HCT116 (cell line): ENCODE results near the gene MACF1. TPM values are rescaled to one million over a fixed set of nuclear protein-coding genes. Genes with fewer than 3 reads are reported as not detected.
A peak's percentile ranks its signal among the peaks of the same experiment; 100 is the strongest.

Experiments
- ATAC-seq: fragments of 200-7000 bp; cut with Tn5 transposase; 2 replicates; pipeline ENCODE4 v1.9.1; 2020; ENCODE audit warnings: mild to moderate bottlenecking, moderate library complexity
- BruUV-seq: library from RNA; stranded (reverse); fragments of 400-500 nt; replicated peaks from 2 replicates; lab custom pipeline; 2021; lab: Mats Ljungman, UMichigan
- CTCF ChIA-PET: fragments of 300-600 bp; sonication (Branson Sonifier 250); formaldehyde crosslinking; loops from one replicate; lab custom pipeline; 2021; ENCODE audit warnings: antibody characterized with exemption; lab: Charles Lee
- POLR2A ChIA-PET: fragments of 300-600, 350-600 bp; sonication (Branson Sonifier 250); formaldehyde crosslinking; loops from one replicate; lab custom pipeline; 2021; ENCODE audit warnings: antibody characterized with exemption; lab: Charles Lee
- RAD21 ChIA-PET, 2 experiments: fragments of 300-600 bp; sonication (Branson Sonifier 250); formaldehyde crosslinking; loops; one replicate each; lab custom pipeline; 2023; ENCODE audit warnings: low total read pairs in 2 of 2; ENCODE audit not compliant: uncharacterized antibody in 2 of 2, unreplicated experiment in 2 of 2, low non-redundant PET in 1 of 2; lab: Charles Lee
- DNase-seq: peaks from one replicate; pipeline ENCODE4 v3.0.0-alpha.2; 2010; ENCODE audit warnings: low read depth, low spot score
- H2AFZ ChIP-seq: fragments of 200-600 bp; shearing (Covaris generic), sonication (generic); 2 replicates; pipeline ENCODE4 v1.6.1; 2017; ENCODE audit warnings: low read depth, mixed run types, mixed read lengths, antibody characterized with exemption, low read length; ENCODE audit not compliant: poor library complexity, severe bottlenecking
- H3K27ac ChIP-seq: 2 replicates; pipeline ENCODE4 v1.5.1; 2012; ENCODE audit warnings: low read depth, low read length
- H3K27me3 ChIP-seq: fragments of 200-600 bp; sonication (generic); 2 replicates; pipeline ENCODE4 v1.6.1; 2016; ENCODE audit warnings: mixed run types, low read length, mixed read lengths; ENCODE audit not compliant: insufficient read depth
- H3K36me3 ChIP-seq, 2 experiments: fragments of 200-500 bp in 1 of 2; fragments of 200-600 bp in 1 of 2; sonication (Bioruptor generic) in 1 of 2; sonication (generic) in 1 of 2; 2 replicates each; pipeline versions ENCODE4 v1.5.1 to v1.6.1; 2014 to 2016; ENCODE audit warnings: low read length in 2 of 2, inconsistent platforms in 1 of 2, mixed read lengths in 1 of 2, mixed run types in 1 of 2; ENCODE audit not compliant: insufficient read depth in 2 of 2, control insufficient read depth in 1 of 2
- H3K4me1 ChIP-seq, 2 experiments: fragments of 200-600 bp in 1 of 2; sonication (generic) in 1 of 2; 2 replicates each; pipeline versions ENCODE4 v1.5.1 to v1.6.1; 2012 to 2017; ENCODE audit warnings: low read length in 2 of 2, inconsistent platforms in 1 of 2, mild to moderate bottlenecking in 1 of 2, mixed read lengths in 1 of 2, mixed run types in 1 of 2, moderate library complexity in 1 of 2; ENCODE audit not compliant: insufficient read depth in 2 of 2, control insufficient read depth in 1 of 2
- H3K4me2 ChIP-seq: fragments of 200-600 bp; sonication (generic); 2 replicates; pipeline ENCODE4 v1.6.1; 2017; ENCODE audit warnings: mixed run types, low read length, mixed read lengths
- H3K4me3 ChIP-seq, 2 experiments: fragments of 200-600 bp in 1 of 2; sonication (generic) in 1 of 2; replicated peaks in 1 of 2; 2 replicates each; pipeline ENCODE4 v1.5.1; 2011 to 2016; ENCODE audit warnings: low read length in 2 of 2, control low read depth in 1 of 2, low read depth in 1 of 2, mild to moderate bottlenecking in 1 of 2, mixed read lengths in 1 of 2, mixed run types in 1 of 2
- H3K79me2 ChIP-seq: fragments of 200-600 bp; sonication (generic); 2 replicates; pipeline ENCODE4 v1.6.1; 2017; ENCODE audit warnings: mild to moderate bottlenecking, mixed run types, low read length, moderate library complexity, mixed read lengths; ENCODE audit not compliant: insufficient read depth
- H3K9ac ChIP-seq: fragments of 200-600 bp; sonication (generic); 2 replicates; pipeline ENCODE4 v1.6.1; 2016; ENCODE audit warnings: low read length, mixed read lengths
- H3K9me2 ChIP-seq: fragments of 200-600 bp; sonication (generic), shearing (Covaris generic); 2 replicates; pipeline ENCODE4 v1.6.1; 2017; ENCODE audit warnings: mixed run types, mild to moderate bottlenecking, moderate library complexity; ENCODE audit not compliant: insufficient read depth
- H3K9me3 ChIP-seq, 2 experiments: fragments of 200-500 bp in 1 of 2; fragments of 200-600 bp in 1 of 2; sonication (Bioruptor generic) in 1 of 2; sonication (generic) in 1 of 2; 2 replicates each; pipeline ENCODE4 v1.6.1; 2014 to 2017; ENCODE audit warnings: low read length in 2 of 2, mixed read lengths in 2 of 2, inconsistent platforms in 1 of 2, low read depth in 1 of 2, mild to moderate bottlenecking in 1 of 2, mixed run types in 1 of 2, moderate library complexity in 1 of 2; ENCODE audit not compliant: control insufficient read depth in 1 of 2, insufficient read depth in 1 of 2
- H4K20me1 ChIP-seq: fragments of 200-600 bp; sonication (generic), shearing (Covaris generic); 2 replicates; pipeline ENCODE4 v1.6.1; 2017; ENCODE audit warnings: mixed run types, mild to moderate bottlenecking, moderate library complexity; ENCODE audit not compliant: insufficient read depth
- ATF3 ChIP-seq: IDR thresholded peaks from 2 replicates; pipeline ENCODE4 v1.6.1; 2012
- ELF1 ChIP-seq: IDR thresholded peaks from 2 replicates; pipeline ENCODE4 v1.6.1; 2012; ENCODE audit warnings: low read depth, borderline replicate concordance
- EZH2phosphoT487 ChIP-seq: fragments of 200-600 bp; IDR thresholded peaks from 2 replicates; pipeline ENCODE4 v1.6.1; 2018; ENCODE audit warnings: antibody characterized with exemption, borderline replicate concordance
- FOSL1 ChIP-seq: IDR thresholded peaks from 2 replicates; pipeline ENCODE4 v1.6.1; 2012; ENCODE audit warnings: low read depth
- JUND ChIP-seq: IDR thresholded peaks from 2 replicates; pipeline ENCODE4 v1.6.1; 2012
- MAX ChIP-seq: IDR thresholded peaks from 2 replicates; pipeline ENCODE4 v1.6.1; 2012
- POLR2A ChIP-seq: IDR thresholded peaks from 2 replicates; pipeline ENCODE4 v1.7.0; 2011; ENCODE audit warnings: borderline replicate concordance; ENCODE audit not compliant: insufficient read depth, insufficient read length; ENCODE audit errors: extremely low read depth
- POLR2AphosphoS5 ChIP-seq: IDR thresholded peaks from 2 replicates; pipeline ENCODE4 v1.6.1; 2011; ENCODE audit warnings: mild to moderate bottlenecking, low read depth, low read length, moderate library complexity
- RAD21 ChIP-seq: IDR thresholded peaks from 2 replicates; pipeline ENCODE4 v1.6.1; 2012; ENCODE audit warnings: low read depth, mild to moderate bottlenecking
- REST ChIP-seq: IDR thresholded peaks from 2 replicates; pipeline ENCODE4 v1.6.1; 2012; ENCODE audit warnings: low read depth
- SIN3A ChIP-seq: IDR thresholded peaks from 2 replicates; pipeline ENCODE4 v1.6.1; 2012; ENCODE audit warnings: low read depth
- SP1 ChIP-seq: IDR thresholded peaks from 2 replicates; pipeline ENCODE4 v1.6.1; 2012; ENCODE audit warnings: low read depth
- SRF ChIP-seq: IDR thresholded peaks from 2 replicates; pipeline ENCODE4 v1.6.1; 2012; ENCODE audit warnings: low read depth
- TCF7L2 ChIP-seq: IDR thresholded peaks from 2 replicates; pipeline ENCODE4 v1.7.0; 2011; ENCODE audit warnings: borderline replicate concordance, inconsistent platforms; ENCODE audit not compliant: insufficient read depth, insufficient read length; ENCODE audit errors: extremely low read depth
- YY1 ChIP-seq: IDR thresholded peaks from 2 replicates; pipeline ENCODE4 v1.6.1; 2011; ENCODE audit warnings: low read length, low read depth, moderate library complexity, mild to moderate bottlenecking; ENCODE audit not compliant: insufficient replicate concordance; ENCODE audit errors: extremely low read depth
- ZBTB33 ChIP-seq: IDR thresholded peaks from 2 replicates; pipeline ENCODE4 v1.6.1; 2011; ENCODE audit warnings: mild to moderate bottlenecking, low read length, moderate library complexity; ENCODE audit not compliant: insufficient replicate concordance; ENCODE audit errors: extremely low read depth
- ZFX ChIP-seq: fragments of 450-650 bp; IDR thresholded peaks from 2 replicates; pipeline ENCODE4 v1.6.1; 2017
- ZNF274 ChIP-seq: fragments of 200-500 bp; sonication (Bioruptor generic); IDR thresholded peaks from 2 replicates; pipeline ENCODE4 v1.6.1; 2014; ENCODE audit warnings: mild to moderate bottlenecking, low read depth, low read length, inconsistent platforms
- intact Hi-C: fragments of 100-400 bp; cut with micrococcal nuclease; formaldehyde crosslinking; loops from 2 replicates; pipeline ENCODE4 v1.10.0; 2022
- total RNA-seq: library from RNA; stranded (reverse); gene quantifications from one replicate; pipeline ENCODE4 v1.2.1, GENCODE V29; 2021; ENCODE audit not compliant: unreplicated experiment

Gene MACF1
- total RNA-seq, 1 experiment from 2014 or later, result 146 TPM

GRCh38 chr1:39397487-39397886, 193.0 kb downstream of the MACF1 start:
- no peak for ATAC-seq
- Histone ChIP-seq H4K20me1 (no peaks in the 10 kb centered on the region), H3K9ac (peak overlapping the region; percentile 47), H2AFZ (no peak overlapping the region), H3K27me3 (no peaks in the 10 kb centered on the region), H3K36me3 (no peaks in the 10 kb centered on the region), H3K79me2 (peaks cover 21% of the 10 kb centered on the region), H3K27ac (peak overlapping the region; percentile 91; the same call in 1 of the 2 replicates), H3K9me3 (no peaks in the 10 kb centered on the region), H3K4me3 (peak overlapping the region in 1 of 2 experiments; percentile 50; a peak in 1 of 4 replicates), H3K4me1 (peaks cover 75 to 87% of the 10 kb centered on the region in 2 experiments), H3K4me2 (peak overlapping the region; percentile 72), H3K9me2 (no peaks in the 10 kb centered on the region)
- ChIA-PET POLR2A (interaction anchor here (0.8 to 3.0 kb wide), 2 partner anchors 10 to 11 kb away, joined by 3 to 21 read pairs; no protein-coding TSS in a partner anchor), CTCF (no interaction called here), RAD21 (no interaction called here)
- no peak for TF ChIP-seq YY1
- TF ChIP-seq TCF7L2, result no peak
- no peak for TF ChIP-seq ZBTB33
- TF ChIP-seq POLR2A, result no peak
- TF ChIP-seq ZNF274, result no peak
- TF ChIP-seq REST, result no peak
- no peak for TF ChIP-seq SRF
- no peak for TF ChIP-seq POLR2AphosphoS5
- no peak for TF ChIP-seq RAD21
- TF ChIP-seq SP1, result no peak
- no peak for TF ChIP-seq FOSL1
- TF ChIP-seq ATF3, result no peak
- no peak for TF ChIP-seq ELF1
- no peak for TF ChIP-seq ZFX
- TF ChIP-seq MAX, result no peak
- no peak for TF ChIP-seq JUND
- TF ChIP-seq EZH2phosphoT487, result no peak
- no peak for TF ChIP-seq SIN3A
- no peak for DNase-seq
- BruUV-seq, result no TSS peak
- intact Hi-C loops, result loop anchor here (10.0 kb wide), 1 partner anchor 1923 kb away; the partner anchor contains the start of gene ZC3H12A
